GM12891 (cell line): ENCODE measurements around the gene VIM.

ENCODE experiments used
- POLR2A ChIP-seq: IDR thresholded peaks from 2 replicates; pipeline ENCODE4 v1.6.1; 2011; ENCODE audit warnings: low read depth, low read length, control low read depth
- POLR2AphosphoS5 ChIP-seq: IDR thresholded peaks from 2 replicates; pipeline ENCODE4 v1.6.1; 2011; ENCODE audit warnings: low read depth, low read length, control low read depth
- TAF1 ChIP-seq: IDR thresholded peaks from 2 replicates; pipeline ENCODE4 v1.6.1; 2011; ENCODE audit warnings: low read depth, low read length, control low read depth

DNA sequence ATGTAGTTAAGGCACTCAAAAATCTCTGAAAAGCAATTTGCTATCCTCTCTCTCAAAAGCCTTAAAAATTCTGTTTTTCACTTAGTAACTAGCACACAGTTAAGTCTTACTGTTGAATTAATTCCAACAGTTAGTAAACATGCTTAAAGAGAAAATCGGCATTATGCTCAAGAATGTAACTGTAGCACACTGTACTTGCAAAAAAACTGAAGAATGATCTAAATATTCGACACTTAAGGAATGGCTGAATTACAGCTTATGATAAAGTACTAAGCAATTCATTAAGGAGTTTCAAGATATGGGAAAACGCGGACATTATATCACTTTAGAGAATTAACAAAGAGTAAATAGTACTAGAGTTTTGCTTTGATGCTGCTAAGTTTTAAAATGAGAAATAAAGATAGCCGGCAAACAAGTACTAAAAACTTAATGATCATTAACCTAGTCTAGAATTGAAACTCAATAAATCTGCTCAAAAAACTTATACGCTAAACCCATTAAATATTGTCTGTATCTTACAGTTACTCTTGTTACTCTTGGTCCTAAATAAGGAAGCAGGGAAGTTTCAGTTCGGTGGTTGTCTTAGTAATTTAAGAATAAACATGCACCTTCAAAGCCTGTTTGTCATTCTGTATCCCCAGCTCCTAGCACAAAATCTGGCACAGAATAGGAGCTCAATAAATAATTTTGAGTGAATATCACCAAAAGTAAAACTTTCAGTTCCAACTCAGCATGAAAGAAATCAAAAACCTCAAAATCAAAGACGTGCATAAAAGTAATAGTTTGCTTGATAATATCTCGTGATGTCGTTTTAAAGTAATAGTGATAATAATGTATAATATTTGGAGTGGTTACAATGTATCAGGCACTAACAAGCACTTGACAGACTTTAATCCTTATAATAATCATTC, 27.8 kb upstream of the VIM start:
- TF ChIP-seq POLR2AphosphoS5: no peak
- TF ChIP-seq POLR2A: no peak
- no peak for TF ChIP-seq TAF1
